ENCODE measurements around the gene SRSF7. TPM values are rescaled to one million over a fixed set of nuclear protein-coding genes. Genes with fewer than 3 reads are reported as not detected.

The SRSF7 gene
- total RNA-seq, 4 donors from 2014 or later: 94.4 to 163 (median 128) TPM

DNA sequence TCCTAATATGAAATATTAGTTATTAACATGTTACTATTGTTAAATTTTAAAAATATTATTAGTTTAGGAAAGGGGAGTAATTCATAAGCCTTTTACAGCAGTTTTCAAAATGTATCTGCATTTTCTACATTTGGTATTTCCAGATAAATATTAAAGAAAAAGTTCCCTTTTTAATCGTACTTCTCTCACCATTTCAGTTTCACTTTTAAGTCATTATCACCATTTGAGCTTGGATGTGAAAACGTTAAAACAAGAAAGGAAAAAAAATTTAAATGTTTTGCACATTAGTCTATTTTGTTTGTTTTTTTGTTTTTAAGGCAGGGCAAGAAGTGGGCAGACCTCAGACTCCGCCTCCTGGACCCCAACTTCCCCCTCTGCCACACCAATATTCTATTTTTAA lies 3.3 kb upstream of the SRSF7 start:
- H3K4me1 ChIP-seq: peaks cover 0 to under 1% of the 10 kb centered on the region in 2 donors
- TF ChIP-seq POLR2A (IDR thresholded peaks at IDR 0.05) (no peak), CTCF (IDR thresholded peaks at IDR 0.05) (no peak)
- no peak for DNase-seq
- no peak overlapping the region for H3K4me3 ChIP-seq
- H3K9me3 ChIP-seq: no peaks in the 10 kb centered on the region
- peak overlapping the region in 1 of 2 donors; percentile 30 for H3K27ac ChIP-seq
- intact Hi-C loops (cut with DNase I; ENCODE audit: low total_unique reads): no loop called here
- H3K36me3 ChIP-seq: no peaks in the 10 kb centered on the region
- H3K27me3 ChIP-seq: no peaks in the 10 kb centered on the region

- H3K36me3 ChIP-seq: no peaks in the 10 kb centered on the region
- DNase-seq: no peak
- peak overlapping the region in 1 of 2 donors; percentile 30 for H3K27ac ChIP-seq
- peaks cover under 1 to 5% of the 10 kb centered on the region in 2 donors for H3K4me1 ChIP-seq
- intact Hi-C loops (cut with DNase I; ENCODE audit: low total_unique reads): no loop called here
- no peaks in the 10 kb centered on the region for H3K27me3 ChIP-seq
- no peak overlapping the region for H3K4me3 ChIP-seq
- H3K9me3 ChIP-seq: no peaks in the 10 kb centered on the region
- TF ChIP-seq CTCF (IDR thresholded peaks at IDR 0.05) (no peak), POLR2A (IDR thresholded peaks at IDR 0.05) (no peak)
Observed at GRCh38 chr2:38754049-38754448, 2.9 kb upstream of the SRSF7 start.

GRCh38 chr2:38751596-38752410 lies 642 bp upstream of the SRSF7 start:
- Histone ChIP-seq H3K4me1 (peaks cover 15 to 20% of the 10 kb centered on the region in 2 donors), H3K27me3 (no peaks in the 10 kb centered on the region), H3K9me3 (no peaks in the 10 kb centered on the region), H3K4me3 (peak overlapping the region; percentile 77 to 83), H3K36me3 (no peaks in the 10 kb centered on the region), H3K27ac (peak overlapping the region; percentile 98)
- intact Hi-C loops (cut with DNase I; ENCODE audit: low total_unique reads): no loop called here
- DNase-seq: no peak
- no peak for TF ChIP-seq CTCF (IDR thresholded peaks at IDR 0.05)
- TF ChIP-seq POLR2A (IDR thresholded peaks at IDR 0.05): no peak

DNA sequence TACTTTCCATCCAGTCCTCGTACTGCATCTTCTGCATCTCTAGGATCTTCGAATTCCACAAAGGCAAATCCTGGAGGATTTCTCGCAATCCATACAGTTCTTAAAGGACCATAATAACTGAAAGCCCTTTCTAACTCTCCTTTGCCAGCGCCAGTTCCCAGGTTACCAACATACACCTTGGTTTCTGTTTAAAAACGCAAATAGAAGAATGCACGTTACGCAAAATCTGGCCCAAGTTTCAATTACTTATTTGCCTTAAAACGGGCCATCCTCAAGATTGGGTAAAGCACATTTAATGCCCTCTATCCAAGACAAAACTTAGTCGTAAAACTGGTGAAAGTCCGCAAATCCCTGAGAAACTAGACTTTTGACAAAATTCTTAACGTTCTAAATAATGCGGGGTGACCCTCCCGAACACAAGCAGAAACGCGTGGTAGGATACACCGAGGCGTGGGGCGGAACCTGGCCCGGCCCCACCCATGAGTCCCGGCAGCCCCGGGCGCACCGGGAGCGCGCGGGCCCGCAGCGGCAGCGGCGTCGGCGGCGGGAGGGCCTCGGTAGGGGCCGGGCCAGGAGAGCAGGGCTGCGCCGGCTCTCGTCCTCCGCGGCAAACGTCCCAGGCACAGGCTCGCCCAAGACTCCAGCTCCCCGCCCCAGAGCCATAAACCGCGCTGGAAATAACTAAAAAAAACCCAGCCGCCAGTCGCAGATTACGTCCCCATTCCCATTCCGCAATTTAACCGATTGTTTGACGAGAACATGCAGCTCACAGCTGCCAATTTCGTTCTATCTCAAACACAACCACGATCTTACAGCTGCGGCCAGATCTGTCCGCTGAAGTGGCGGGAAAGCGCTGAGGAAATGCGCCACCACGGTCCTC lies 910 bp downstream of the SRSF7 start:
- Histone ChIP-seq H3K27ac (peak overlapping the region; percentile 98), H3K27me3 (no peaks in the 10 kb centered on the region), H3K4me1 (peaks cover 20% of the 10 kb centered on the region in 2 donors), H3K4me3 (peak overlapping the region; percentile 77 to 83), H3K9me3 (no peaks in the 10 kb centered on the region), H3K36me3 (no peaks in the 10 kb centered on the region)
- peak; percentile 78 to 83 for TF ChIP-seq POLR2A (IDR thresholded peaks at IDR 0.05)
- TF ChIP-seq CTCF (IDR thresholded peaks at IDR 0.05): no peak
- intact Hi-C loops (cut with DNase I; ENCODE audit: low total_unique reads): no loop called here
- DNase-seq: peak; percentile 52 to 69

Data from uterus (tissue), 4 donors.